Skin of body (tissue), 2 donors: ENCODE data around the gene BRICD5. TPM values are rescaled to one million over a fixed set of nuclear protein-coding genes. Genes with fewer than 3 reads are reported as not detected.

Experiments
- DNase-seq: peaks from one replicate; lab custom pipeline; 2025; lab: John Stamatoyannopoulos, UW
- total RNA-seq: library from RNA; depleted of rRNA; stranded (reverse); fragments of >200 nt; gene quantifications from one replicate; pipeline ENCODE4 v1.2.3, GENCODE V29; 2014

BRICD5 gene
- total RNA-seq, 1 donor from 2014 or later, result 2.7 TPM

DNA sequence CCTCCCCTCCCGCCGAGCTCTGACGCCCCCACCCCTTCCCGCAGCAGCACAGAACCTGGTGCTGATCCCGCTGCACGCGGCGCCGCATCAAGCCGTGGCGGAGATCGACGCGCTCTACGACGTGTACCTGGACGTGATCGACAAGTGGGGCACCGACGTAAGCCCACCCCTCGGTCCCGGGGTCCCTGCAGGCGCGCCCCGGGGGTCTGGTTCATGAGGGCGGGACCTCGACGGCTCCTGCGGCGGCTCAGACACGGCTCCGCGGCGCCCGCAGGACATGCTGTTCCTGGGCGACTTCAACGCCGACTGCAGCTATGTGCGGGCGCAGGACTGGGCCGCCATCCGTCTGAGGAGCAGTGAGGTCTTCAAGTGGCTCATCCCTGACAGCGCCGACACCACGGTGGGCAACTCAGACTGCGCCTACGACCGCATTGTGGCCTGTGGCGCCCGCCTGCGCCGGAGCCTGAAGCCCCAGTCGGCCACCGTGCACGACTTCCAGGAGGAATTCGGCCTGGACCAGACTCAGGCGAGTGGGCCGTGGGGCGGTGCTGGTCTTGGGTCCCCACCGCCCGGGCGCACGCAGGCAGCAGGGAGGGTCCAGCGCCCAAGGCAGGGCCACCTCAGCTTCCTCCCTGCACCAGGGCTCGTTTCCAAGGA lies 27.0 kb upstream of the BRICD5 start:
- no peak for DNase-seq

DNA sequence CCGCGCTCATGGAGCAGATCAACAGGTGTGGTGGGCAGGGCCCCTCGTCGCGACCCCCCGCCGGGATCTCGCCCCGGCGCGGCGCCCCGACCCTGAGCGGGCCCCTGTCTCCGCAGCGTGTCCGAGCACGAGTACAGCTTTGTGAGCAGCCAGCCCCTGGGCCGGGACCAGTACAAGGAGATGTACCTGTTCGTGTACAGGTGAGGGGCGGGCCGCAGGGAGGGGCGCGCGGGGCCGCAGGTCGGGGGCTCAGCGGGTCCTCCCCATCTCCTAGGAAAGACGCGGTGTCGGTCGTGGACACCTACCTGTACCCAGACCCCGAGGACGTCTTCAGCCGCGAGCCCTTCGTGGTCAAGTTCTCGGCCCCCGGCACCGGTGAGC lies 26.4 kb upstream of the BRICD5 start:
- no peak for DNase-seq

DNA sequence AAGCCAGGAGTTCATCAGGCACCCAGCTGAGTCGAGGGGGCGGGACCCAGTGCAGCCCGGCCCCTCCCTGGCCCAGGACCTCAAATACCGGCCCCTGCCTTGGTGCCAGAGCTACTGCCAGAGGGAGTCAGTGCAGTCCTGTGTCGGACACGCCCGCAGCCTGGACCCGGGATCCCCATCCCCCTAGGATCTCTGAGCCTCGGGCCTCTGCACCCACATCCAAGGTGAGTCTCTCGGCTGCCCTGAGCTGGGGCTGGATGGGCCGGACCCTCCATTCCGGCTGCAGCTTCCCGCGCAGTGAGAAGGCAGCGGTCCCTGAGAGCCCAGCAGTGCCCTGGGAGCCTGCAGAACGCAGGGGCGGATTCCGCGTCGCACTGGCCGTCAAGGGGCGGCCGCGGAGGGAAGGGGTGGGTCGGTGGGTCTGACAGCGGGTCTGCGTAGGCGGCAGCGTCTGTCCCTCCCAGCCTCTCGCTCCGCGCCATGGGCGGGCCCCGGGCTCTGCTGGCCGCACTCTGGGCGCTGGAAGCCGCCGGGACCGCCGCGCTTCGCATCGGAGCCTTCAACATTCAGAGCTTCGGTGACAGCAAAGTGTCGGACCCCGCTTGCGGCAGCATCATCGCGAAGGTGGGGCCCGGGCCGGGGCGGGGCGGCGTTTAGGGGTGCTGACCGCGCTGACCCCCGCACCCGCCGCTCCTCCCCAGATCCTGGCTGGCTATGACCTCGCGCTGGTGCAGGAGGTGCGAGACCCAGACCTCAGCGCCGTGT lies 25.9 kb upstream of the BRICD5 start, which contains the start of gene DNASE1L2:
Gene DNASE1L2, plus strand, starts transcription at position 108 of the 765 bp plus-strand sequence. Its CDS starts 373 bp downstream, at position 481.
- no peak for DNase-seq

DNA sequence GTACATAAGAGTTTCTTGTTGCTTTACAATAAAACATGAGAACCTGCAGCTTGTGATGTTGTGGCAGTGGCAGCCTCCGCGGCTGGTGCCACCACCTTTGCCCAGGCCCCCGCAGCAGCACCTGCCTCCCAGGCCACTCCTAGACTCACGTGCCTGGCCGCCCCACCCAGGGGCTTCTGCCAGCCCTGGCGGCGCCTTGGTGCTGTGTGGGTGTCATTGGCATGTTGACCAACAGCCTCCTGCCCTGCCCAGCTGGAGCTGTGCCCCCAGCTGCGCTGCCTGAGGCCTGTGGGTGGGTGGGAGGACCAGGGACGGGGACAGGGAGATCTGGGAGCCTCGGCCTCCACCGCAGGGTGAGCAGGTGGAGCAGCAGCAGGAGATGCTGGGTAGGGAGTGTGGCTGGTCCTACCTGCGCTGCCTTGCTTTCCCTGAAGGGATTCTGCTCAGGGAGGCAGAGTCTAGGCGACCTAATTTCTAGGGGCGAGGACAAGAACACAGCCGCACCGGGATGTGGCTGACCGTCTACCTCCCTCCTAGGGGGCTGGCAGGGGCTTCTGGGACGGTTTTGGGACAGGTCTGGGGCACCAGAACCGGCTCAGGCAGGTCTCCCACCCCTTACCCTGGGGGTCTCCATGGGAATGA lies 25.2 kb upstream of the BRICD5 start:
- no peak for DNase-seq

DNA sequence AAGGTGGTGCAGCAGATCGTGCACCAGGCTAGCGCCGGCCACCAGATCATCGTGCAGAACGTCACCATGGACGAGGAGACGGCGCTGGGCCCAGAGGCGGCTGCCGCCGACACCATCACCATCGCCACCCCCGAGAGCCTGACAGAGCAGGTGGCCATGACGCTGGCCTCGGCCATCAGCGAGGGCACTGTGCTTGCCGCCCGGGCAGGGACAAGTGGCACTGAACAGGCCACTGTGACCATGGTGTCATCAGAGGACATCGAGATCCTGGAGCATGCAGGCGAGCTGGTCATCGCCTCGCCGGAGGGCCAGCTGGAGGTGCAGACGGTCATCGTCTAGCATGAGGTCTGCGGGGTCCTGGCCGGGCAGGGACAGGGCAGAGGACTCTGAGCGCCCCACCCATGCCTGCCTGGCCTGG lies 24.6 kb upstream of the BRICD5 start:
- no peak for DNase-seq

DNA sequence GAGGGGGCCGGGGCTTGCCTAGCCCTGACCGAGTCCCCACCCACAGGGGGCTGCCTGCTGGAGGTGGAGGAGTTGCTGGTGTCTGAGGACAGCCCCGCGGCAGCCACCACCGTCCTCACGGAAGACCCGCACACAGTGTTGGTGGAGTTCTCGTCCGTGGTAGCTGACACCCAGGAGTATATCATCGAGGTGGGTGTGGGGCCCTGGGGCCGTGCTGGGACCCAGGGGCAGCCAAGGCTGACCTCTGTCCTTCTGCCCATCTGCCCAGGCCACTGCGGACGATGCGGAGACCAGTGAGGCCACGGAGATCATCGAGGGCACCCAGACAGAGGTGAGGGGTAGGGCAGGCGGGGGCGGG lies 24.1 kb upstream of the BRICD5 start:
- DNase-seq, result no peak

DNA sequence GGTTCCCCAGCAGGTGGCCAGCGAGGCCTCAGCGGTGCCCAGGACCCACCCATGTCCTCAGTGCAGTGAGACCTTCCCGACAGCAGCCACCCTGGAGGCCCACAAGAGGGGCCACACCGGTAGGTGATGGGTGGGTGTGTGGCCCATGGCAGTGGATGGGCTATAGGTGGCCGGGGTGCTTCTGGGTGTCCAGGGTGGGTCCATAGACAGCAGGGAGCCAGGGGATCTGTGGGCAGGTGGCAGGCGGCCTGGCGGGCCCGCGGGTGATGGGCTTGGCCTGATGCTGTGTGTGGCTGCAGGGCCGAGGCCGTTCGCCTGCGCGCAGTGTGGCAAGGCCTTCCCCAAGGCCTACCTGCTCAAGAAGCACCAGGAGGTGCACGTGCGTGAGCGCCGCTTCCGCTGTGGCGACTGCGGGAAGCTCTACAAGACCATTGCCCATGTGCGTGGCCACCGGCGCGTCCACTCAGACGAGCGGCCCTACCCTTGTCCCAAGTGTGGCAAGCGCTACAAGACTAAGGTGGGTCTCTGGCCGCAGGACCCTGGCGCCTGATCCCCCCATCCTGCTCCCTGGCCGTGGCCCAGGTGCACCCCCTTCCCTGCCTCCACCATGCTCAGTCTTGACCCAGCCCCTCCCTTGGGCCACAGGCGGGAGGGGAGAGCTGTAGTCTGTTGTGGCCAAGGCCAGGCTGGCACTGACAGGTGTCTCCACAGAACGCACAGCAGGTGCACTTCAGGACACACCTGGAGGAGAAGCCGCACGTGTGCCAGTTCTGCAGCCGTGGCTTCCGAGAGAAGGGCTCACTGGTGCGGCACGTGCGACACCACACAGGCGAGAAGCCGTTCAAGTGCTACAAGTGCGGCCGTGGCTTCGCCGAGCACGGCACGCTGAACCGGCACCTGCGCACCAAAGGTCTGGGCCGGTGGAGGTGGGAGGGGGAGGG lies 23.5 kb upstream of the BRICD5 start:
- DNase-seq, result no peak

DNA sequence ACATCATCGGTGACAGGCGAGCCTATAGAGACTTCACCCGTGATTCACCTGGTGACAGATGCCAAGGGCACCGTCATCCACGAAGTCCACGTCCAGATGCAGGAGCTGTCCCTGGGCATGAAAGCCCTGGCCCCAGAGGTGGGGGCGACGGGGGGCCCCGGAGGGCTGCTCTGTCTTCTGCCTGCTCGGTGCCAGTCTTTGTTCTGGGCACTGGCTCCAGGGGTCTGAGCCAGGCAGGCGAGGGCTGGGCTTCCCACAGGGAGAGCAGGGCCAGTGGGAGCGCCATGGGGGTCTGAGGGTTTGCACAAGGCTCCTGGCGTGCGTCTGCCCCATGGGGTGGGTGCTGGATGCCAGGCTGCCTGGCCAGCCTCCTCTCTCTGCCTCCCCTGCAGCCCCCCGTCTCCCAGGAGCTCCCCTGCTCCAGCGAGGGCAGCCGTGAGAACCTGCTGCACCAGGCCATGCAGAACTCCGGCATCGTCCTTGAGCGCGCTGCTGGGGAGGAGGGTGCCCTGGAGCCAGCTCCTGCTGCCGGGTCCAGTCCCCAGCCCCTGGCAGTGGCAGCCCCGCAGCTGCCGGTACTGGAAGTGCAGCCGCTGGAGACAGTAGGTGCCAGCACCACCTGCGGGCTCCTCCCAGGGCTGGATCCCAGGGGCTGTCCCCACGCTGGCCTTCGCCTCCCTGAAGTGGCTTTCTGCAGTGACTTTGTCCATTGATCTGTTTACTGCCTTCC lies 22.5 kb upstream of the BRICD5 start:
- DNase-seq, result no peak

DNA sequence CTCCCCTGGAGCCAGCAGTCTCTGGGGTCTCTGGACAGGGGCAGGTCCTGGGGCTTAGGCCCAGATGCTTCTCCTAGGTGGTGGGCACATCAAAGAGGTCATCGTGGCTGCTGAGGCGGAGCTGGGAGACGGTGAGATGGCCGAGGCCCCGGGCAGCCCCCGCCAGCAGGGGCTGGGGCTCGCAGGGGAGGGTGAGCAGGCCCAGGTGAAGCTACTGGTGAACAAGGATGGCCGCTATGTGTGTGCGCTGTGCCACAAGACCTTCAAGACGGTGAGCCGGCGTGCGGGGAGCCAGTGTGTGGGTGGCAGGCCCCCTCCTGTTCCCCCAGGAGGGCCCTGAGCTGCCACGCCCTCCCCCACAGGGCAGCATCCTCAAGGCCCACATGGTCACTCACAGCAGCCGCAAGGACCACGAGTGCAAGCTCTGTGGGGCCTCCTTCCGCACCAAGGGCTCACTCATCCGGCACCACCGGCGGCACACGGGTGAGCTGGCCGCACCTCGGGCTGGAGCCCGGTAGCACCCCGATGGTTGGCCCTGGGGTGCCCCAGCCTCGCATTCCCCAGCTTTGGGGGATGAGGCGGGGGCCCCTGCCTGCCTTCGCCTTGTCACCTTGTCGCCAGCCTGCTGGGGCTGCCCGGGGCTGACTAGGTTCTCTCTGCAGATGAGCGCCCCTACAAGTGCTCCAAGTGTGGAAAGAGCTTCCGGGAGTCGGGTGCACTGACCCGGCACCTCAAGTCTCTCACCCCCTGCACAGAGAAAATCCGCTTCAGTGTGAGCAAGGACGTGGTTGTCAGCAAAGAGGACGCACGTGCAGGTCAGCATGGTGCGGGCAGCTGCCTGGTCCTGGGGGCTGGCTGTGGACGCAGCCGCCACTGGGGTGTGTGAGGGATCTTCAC lies 21.7 kb upstream of the BRICD5 start:
- no peak for DNase-seq

DNA sequence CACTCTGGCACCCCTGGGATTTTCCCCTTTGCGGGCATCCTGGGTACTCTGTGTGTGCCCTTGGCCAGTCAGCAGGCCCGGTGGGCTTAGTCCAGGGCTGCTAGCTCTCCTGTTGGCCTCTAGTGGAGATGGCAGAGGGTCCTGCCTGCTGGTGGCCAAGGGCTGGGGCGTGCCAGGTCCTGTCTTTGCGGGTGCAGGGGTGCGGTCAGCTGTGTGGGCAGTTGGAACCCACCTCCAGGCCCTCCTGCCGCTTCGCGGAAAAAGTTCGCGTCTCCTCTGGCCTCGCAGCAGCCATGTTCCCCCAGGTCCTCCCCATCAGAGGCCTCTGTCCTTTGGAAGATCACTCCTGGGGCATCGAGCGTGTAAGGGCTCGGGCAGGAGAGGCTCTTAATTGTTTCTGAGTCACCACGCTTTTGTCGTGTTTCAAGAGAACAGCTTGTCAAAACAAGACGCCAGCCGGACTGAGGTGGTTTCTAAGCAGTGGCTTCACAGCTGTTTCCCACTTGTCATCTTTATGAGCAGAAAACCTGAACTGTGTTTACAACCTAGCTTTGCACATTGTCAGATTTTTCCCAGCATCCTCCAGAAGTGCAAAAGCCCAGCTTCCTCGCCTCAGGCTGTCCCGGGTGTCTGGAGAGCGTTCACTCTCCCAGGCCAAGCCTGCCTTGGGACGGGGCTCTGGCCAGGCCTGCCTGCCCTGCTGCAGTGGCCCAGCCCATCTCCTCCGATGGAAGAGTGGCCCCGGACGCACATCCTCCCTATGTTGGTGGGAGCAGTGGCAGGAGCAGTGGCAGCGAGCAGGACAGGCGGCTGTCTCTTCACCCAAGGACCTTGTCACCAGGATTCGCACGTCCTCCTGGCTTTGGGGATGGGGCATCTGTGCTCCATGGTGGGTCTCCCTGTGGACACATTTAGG lies 20.6 kb upstream of the BRICD5 start:
- no peak for DNase-seq

DNA sequence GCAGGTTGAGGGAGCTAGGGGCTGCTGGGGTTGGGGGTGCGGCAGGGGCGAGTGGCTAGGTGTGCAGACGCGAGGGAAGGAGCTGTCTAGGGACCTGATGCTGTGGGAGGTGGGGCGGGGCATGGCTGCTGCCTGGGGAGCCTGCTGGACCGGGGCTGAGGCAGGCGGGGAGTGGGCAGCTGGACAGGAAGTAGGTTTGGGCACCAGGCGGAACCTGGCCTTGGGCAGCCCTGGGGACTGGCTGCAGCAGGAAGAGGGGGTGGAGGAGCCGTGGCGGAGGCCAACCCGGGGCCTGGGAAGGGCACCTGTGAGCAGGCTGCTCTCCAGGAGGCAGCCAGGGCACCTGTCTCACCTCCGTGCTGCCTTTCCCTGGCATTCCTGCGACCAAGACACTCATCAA lies 19.7 kb upstream of the BRICD5 start:
- DNase-seq, result no peak

DNA sequence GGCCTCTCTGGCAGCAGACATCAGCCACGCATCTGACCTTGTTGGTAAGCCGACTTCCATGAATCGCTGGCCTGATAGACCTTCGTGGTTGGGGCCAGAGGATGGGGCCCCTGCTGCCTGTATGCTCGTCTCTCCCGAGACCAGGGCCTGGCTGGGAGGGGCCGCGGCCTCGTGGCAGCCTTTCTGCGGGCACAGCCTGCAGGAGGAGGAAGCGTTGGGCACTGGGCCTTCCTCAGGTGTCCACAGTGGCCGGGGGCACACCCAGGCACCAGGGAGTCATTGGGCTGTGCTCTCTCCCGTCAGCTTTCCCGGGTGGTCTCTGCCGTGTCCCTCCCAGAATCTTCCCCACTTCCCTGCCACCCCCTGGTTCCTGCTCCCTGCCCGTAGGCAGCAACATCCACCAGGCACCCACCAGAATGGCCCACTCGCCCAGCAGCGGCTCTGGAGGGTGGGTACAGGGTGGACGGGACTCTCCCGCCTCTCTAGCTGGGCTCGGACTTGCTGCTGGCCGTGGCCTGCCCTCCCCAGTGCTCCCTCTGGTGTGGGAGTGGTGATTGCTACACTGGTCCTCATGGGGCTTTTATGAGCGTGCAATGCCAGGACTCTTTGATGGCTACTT lies 19.1 kb upstream of the BRICD5 start:
- DNase-seq, result no peak

DNA sequence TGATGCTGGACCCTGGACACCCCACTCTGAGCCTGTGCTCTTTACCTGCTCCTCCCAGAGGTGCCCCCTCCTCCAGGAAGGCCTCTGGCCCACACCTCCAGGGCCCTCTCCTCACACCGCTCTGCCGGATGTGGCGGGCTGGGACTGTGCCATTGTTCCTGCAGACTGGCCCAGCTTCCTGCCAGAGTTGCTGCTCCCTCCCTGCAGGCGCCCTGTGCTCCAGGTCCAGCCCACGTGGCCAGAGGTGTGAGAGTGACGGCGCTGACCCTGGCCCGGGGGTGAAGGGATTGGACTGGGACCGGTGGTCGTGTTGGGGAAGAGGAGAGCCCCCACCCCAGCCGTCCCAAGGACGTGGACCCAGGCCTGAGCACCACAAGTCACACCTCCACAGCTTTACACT lies 18.4 kb upstream of the BRICD5 start:
- DNase-seq, result no peak

DNA sequence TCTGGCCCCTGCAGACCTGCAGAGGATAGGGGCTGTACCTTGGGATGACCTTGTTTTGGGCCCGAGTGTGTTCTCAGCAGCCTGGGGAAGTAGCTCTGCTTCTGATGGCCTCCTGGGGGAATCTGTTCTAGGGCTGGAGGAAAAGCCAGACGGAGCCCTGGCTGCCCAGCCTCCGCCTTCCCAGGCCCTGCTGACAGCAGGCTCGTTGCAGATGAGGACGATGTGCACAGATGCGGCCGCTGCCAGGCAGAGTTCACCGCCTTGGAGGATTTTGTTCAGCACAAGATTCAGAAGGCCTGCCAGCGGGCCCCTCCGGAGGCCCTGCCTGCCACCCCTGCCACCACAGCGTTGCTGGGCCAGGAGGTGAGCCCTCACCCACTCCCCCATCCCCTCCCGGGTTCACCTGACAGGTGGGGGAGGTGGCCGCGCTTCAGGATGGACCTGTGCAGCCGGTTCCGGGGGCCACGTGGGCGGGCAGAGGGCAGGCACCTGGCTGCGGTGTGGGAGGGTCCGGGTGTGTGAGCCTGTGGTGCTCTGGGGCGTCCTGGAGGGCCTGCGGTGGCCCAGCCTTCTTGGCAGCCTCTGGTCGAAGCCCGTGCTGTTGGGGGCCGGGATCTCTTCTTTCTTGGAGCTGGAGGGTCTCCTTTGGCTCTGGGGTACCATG lies 17.6 kb upstream of the BRICD5 start:
- no peak for DNase-seq

DNA sequence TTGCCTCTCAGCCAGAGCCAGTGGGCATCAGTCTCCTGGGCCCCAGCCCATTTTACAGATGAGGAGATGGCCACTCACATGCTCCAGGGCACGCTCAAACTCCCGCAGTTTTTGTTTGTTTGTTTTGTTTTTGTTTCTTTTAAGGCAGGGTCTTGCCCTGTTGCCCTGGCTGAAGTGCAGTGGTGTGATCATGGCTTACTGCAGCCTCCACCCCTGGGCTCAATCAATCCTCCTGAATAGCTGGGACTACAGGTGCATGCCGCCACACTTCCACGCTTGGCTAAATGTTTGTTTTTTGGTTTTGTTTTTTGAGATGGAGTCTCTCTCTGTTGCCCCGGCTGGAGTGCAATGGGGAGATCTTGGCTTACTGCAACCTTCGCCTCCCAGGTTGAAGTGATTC lies 16.3 kb upstream of the BRICD5 start:
- DNase-seq, result no peak

DNA sequence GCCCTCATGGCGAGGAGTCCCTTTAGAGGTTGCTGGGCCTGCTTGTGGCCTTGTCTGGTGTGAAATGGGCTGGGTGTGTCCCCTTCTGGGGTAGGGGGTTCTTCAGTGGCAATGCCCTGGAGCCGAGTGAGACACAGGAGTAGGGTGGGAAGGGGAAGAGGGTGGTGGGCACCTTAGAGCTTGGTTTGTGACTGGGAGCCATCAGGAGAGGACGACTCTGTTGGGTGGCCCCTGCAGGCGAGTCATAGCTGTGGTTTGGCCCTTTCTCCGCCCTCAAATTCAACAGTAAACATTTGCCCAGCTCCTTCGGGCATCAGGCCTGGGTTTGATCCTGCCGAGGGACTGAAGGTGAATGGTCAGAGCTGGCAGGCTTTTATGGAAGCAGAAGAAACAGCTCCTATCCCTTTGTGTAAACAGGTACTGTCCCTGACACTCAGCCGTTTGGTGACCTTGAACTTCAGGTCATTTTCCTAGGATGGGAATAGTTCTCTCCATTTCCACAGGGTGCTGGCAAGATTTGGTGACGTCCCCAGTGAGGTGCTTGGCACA lies 15.7 kb upstream of the BRICD5 start:
- no peak for DNase-seq

DNA sequence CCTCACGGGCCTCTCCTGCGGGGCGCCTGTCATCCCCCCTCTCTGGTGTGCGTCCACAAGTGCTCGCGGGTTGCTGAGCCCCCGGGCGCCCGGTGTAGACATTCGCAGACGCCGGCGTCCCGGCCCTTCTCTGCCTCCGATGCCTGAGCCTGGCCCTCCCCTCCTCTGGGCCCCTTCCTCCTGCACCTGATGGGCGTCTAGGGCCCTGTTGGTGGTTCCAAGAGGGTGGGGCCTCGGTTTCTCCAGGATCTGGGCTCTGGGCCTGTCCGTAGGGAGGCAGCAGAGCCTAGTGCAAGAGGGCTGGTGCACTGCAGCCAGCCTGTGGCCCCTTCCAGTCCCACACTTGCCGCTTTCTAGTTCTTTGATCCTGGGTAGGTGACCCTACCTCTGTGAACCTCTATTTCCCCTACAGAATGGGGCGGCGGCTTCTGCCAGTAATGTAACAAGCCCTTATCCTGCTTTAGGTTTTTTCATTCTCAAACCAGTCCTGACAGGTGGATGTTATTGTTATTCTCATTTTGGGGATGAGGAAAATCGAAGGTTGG lies 13.4 kb upstream of the BRICD5 start:
- peak; percentile 15 for DNase-seq
